D721Med (cell line): Measurements from ENCODE around the gene SHPK.

Experiments used
- DNase-seq: peaks from one replicate; pipeline ENCODE4 v3.0.0; 2011; ENCODE audit warnings: low spot score; ENCODE audit not compliant: insufficient read length
- FAIRE-seq: peaks from 2 replicates; lab custom pipeline; 2011; peaks lifted over from hg19 to GRCh38; lab: Jason Lieb, UNC
- TF ChIP-seq, protein P1 (sequence below): IDR thresholded peaks from 2 replicates; pipeline ENCODE4 v1.5.1; 2012; ENCODE audit warnings: mild to moderate bottlenecking, control low read depth; ENCODE audit not compliant: insufficient read depth; ENCODE audit errors: missing control alignments

Gene SHPK, protein sequence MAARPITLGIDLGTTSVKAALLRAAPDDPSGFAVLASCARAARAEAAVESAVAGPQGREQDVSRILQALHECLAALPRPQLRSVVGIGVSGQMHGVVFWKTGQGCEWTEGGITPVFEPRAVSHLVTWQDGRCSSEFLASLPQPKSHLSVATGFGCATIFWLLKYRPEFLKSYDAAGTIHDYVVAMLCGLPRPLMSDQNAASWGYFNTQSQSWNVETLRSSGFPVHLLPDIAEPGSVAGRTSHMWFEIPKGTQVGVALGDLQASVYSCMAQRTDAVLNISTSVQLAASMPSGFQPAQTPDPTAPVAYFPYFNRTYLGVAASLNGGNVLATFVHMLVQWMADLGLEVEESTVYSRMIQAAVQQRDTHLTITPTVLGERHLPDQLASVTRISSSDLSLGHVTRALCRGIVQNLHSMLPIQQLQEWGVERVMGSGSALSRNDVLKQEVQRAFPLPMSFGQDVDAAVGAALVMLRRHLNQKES

DNA sequence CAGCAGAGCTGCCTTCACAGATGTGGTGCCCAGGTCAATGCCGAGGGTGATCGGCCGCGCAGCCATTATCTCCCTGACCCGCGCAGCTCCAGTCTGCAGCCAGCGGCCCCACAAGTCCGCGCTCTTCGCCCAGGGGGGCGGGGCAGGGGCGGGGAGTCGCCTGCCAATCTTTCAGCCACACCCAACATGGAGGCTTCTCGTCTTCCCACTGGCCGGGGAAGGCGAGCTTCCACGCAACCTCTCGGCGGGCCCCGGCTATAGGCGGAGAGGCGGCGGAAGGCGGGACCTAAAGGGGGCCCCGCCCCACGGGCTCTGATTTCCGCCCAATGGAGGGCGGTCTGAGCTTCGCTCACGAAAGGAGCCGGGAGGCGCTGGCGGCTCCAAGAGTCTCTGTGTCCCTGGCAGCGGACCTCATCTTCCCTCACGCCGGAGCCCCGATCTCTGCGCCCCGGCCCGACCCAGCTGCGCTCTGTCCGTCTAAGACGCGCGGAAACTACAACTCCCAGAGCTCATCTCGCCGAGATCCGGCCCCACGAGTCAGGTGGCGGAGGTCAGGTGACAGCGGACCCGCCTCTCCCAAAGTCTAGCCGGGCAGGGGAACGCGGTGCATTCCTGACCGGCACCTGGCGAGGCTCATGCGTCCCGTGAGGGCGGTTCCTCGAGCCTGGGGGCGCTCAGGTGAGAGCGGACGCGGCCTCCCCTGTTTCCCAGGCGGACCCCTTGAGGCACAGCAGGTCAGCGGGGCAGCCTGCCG lies at the start of gene SHPK, which contains the start of gene CTNS:
SHPK (minus strand) TSS at position 97 of the 754 bp plus-strand sequence; CDS start at position 66, 31 bp downstream.
CTNS (plus strand) TSS at position 607 of the 754 bp plus-strand sequence. CDS start 3,447 bp downstream, outside the sequence.
- FAIRE-seq: no peak

GRCh38 chr17:3685174-3685573 lies 49.1 kb upstream of the SHPK start:
- TF ChIP-seq, protein P1, sequence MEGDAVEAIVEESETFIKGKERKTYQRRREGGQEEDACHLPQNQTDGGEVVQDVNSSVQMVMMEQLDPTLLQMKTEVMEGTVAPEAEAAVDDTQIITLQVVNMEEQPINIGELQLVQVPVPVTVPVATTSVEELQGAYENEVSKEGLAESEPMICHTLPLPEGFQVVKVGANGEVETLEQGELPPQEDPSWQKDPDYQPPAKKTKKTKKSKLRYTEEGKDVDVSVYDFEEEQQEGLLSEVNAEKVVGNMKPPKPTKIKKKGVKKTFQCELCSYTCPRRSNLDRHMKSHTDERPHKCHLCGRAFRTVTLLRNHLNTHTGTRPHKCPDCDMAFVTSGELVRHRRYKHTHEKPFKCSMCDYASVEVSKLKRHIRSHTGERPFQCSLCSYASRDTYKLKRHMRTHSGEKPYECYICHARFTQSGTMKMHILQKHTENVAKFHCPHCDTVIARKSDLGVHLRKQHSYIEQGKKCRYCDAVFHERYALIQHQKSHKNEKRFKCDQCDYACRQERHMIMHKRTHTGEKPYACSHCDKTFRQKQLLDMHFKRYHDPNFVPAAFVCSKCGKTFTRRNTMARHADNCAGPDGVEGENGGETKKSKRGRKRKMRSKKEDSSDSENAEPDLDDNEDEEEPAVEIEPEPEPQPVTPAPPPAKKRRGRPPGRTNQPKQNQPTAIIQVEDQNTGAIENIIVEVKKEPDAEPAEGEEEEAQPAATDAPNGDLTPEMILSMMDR: no peak
- FAIRE-seq (no peak), DNase-seq (peak; percentile 64)

More for the DNA sequence above, at the start of gene SHPK, which contains the start of gene CTNS:
- DNase-seq: peak; percentile 97
- TF ChIP-seq, protein P1: no peak

- TF ChIP-seq, protein P1: peak; percentile 64
- FAIRE-seq (no peak), DNase-seq (peak; percentile 97)
Observed at GRCh38 chr17:3683054-3683511, 47.0 kb upstream of the SHPK start.

GRCh38 chr17:3682033-3682432 lies 46.0 kb upstream of the SHPK start:
- FAIRE-seq (no peak), DNase-seq (no peak)
- TF ChIP-seq, protein P1: no peak

DNA sequence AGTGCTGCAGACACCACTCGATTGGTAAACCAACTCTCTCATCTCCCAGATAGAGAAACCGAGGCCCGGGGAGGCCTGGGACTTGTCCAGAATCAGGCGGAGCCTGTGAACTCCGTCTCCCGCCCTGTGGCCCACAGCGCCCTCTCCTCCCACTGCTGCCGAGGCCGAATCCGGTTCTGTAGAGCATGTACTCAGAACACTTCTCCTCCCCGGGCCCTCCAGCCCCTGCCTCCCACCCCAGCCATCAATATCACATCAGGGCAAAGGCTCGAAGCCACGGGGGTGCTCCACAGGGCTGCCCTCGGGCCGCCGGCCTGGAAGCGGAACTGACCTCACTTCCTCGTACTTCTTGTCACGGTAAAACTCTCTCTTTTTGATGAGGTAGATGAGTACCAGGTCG lies 45.5 kb upstream of the SHPK start:
- DNase-seq (no peak), FAIRE-seq (no peak)
- TF ChIP-seq, protein P1: no peak

DNA sequence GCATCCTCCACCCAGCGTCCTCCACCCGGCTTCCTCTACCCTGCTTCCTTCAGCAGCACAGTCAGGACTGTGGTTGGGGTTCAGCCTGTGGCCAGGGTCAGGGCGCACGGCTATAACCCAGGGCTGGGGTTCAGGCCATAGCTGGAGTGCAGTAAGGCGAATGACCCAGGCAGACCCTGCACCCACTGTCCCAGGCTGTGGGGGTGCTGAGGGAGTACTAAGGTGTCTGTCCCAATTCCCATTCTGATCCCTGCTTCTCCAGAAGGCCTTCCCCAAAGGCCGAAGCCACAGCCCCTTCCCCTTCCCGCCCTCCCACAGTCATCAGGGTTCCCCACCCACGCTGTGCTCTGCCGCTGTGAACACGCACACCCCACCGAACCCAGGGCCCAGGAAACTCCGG lies 45.0 kb upstream of the SHPK start:
- DNase-seq: no peak
- FAIRE-seq: no peak
- TF ChIP-seq, protein P1: no peak
